HEK293 (cell line): Measurements from ENCODE around the gene OCA2.

Source experiments
- CTCF ChIP-seq: fragments of 450-650 bp; formaldehyde crosslinking; IDR thresholded peaks from 2 replicates; pipeline ENCODE4 v1.5.1; 2016; ENCODE audit warnings: missing biosample characterization, missing genetic modification characterization
- GLI4 ChIP-seq: fragments of 450-650 bp; formaldehyde crosslinking; IDR thresholded peaks from 2 replicates; pipeline ENCODE4 v1.5.1; 2016; ENCODE audit warnings: missing biosample characterization, missing genetic modification characterization
- GLIS2 ChIP-seq: fragments of 450-650 bp; formaldehyde crosslinking; IDR thresholded peaks from 2 replicates; pipeline ENCODE4 v1.5.1; 2016; ENCODE audit warnings: missing biosample characterization, missing genetic modification characterization
- IKZF3 ChIP-seq: fragments of 450-650 bp; IDR thresholded peaks from 2 replicates; pipeline ENCODE4 v1.5.0; 2018; ENCODE audit warnings: missing biosample characterization, mild to moderate bottlenecking, missing genetic modification characterization, moderate library complexity
- KLF1 ChIP-seq: fragments of 450-650 bp; formaldehyde crosslinking; IDR thresholded peaks from 2 replicates; pipeline ENCODE4 v1.5.1; 2016; ENCODE audit warnings: missing biosample characterization, missing genetic modification characterization
- KLF9 ChIP-seq: fragments of 450-650 bp; formaldehyde crosslinking; IDR thresholded peaks from 2 replicates; pipeline ENCODE4 v1.5.1; 2016; ENCODE audit warnings: missing biosample characterization, missing genetic modification characterization, low read depth
- MYNN ChIP-seq: fragments of 450-650 bp; formaldehyde crosslinking; IDR thresholded peaks from 2 replicates; pipeline ENCODE4 v1.5.1; 2016; ENCODE audit warnings: missing biosample characterization, missing genetic modification characterization, borderline replicate concordance
- SALL2 ChIP-seq: fragments of 450-650 bp; formaldehyde crosslinking; IDR thresholded peaks from 2 replicates; pipeline ENCODE4 v1.5.0; 2017; ENCODE audit warnings: missing biosample characterization, mild to moderate bottlenecking, missing genetic modification characterization, borderline replicate concordance
- ZNF155 ChIP-seq: fragments of 450-650 bp; formaldehyde crosslinking; IDR thresholded peaks from 2 replicates; pipeline ENCODE4 v1.5.1; 2016; ENCODE audit warnings: missing biosample characterization, missing genetic modification characterization
- ZNF174 ChIP-seq: fragments of 450-650 bp; formaldehyde crosslinking; IDR thresholded peaks from 2 replicates; pipeline ENCODE4 v1.5.0; 2017; ENCODE audit warnings: missing biosample characterization, mild to moderate bottlenecking, missing genetic modification characterization
- ZNF274 ChIP-seq, 2 experiments: fragments of 200-500 bp in 1 of 2; fragments of 450-650 bp in 1 of 2; sonication (Bioruptor generic) in 1 of 2; formaldehyde crosslinking in 1 of 2; IDR thresholded peaks; 2 replicates each; pipeline versions ENCODE4 v1.5.1 to v1.6.1; 2014 to 2016; ENCODE audit warnings: borderline replicate concordance in 1 of 2, inconsistent platforms in 1 of 2, low read length in 1 of 2, missing biosample characterization in 1 of 2, missing genetic modification characterization in 1 of 2
- ZNF394 ChIP-seq: fragments of 450-650 bp; formaldehyde crosslinking; IDR thresholded peaks from 2 replicates; pipeline ENCODE4 v1.5.1; 2016; ENCODE audit warnings: missing biosample characterization, missing genetic modification characterization, mild to moderate bottlenecking, moderate library complexity, borderline replicate concordance
- ZNF423 ChIP-seq: fragments of 450-650 bp; formaldehyde crosslinking; IDR thresholded peaks from 2 replicates; pipeline ENCODE4 v1.5.1; 2016; ENCODE audit warnings: missing biosample characterization, missing genetic modification characterization

- TF ChIP-seq GLIS2 (tag by site-specific recombination) (no peak), GLI4 (no peak), ZNF174 (tag by site-specific recombination) (no peak), KLF1 (tag by site-specific recombination) (no peak), KLF9 (tag by site-specific recombination) (no peak), SALL2 (tag by site-specific recombination) (no peak), ZNF274 (IDR thresholded peaks at IDR 0.05; ENCODE audit: low read length) (no peak), ZNF274 (tag by site-specific recombination; IDR thresholded peaks at IDR 0.05; ENCODE audit: borderline replicate concordance) (no peak), CTCF (tag by site-specific recombination) (no peak), ZNF394 (tag by site-specific recombination) (no peak), IKZF3 (tag by site-specific recombination) (no peak), ZNF423 (no peak), MYNN (tag by site-specific recombination) (no peak), ZNF155 (tag by site-specific recombination) (no peak)
Measured at GRCh38 chr15:28044121-28044672, 54.9 kb downstream of the OCA2 start.
